Measurements from ENCODE around the gene ANHX. TPM values are rescaled to one million over a fixed set of nuclear protein-coding genes. Genes with fewer than 3 reads are reported as not detected.
"Not testable (repeated sequence)": the region's sequence is repeated elsewhere in the genome, so short reads cannot be mapped to it uniquely, and the experiment has no call there.

The ANHX gene
- not detected in 2 replicates for total RNA-seq (2021)
- Bru-seq, nascent RNA = not detected
- BruChase-seq, experiment 1, labeled RNA remaining after a 2-hour chase = not detected
- BruChase-seq, experiment 2, labeled RNA remaining after a 6-hour chase = not detected
- long read RNA-seq = 0 reads

- ChIA-PET CTCF (no interaction called here), POLR2A (ENCODE audit: low non-redundant PET) (no interaction called here)
- no peak within 1 kb of the TSS for H3K4me3 ChIP-seq (ENCODE audit: low read depth, low read length, poor library complexity, severe bottlenecking)
- intact Hi-C loops (cut with micrococcal nuclease; ENCODE audit: unreplicated experiment) = no loop called here
- BruUV-seq (replicated peaks) = no TSS peak
- no peaks in the 10 kb centered on the region for H3K9me3 ChIP-seq (ENCODE audit: low read depth, low read length, poor library complexity, severe bottlenecking)
- no peaks in the 10 kb centered on the region for H3K36me3 ChIP-seq (ENCODE audit: insufficient read depth, low read length, poor library complexity, severe bottlenecking)
- TF ChIP-seq EZH2 (IDR thresholded peaks at IDR 0.05; ENCODE audit: borderline replicate concordance, low read depth, low read length, poor library complexity, severe bottlenecking) (no peak), CTCF (conservative IDR thresholded peaks at IDR 0.05; ENCODE audit: low read depth, low read length) (no peak)
- DNase-seq (ENCODE audit: low spot score) = no peak
- no peaks in the 10 kb centered on the region for H3K27me3 ChIP-seq (replicated peaks; ENCODE audit: insufficient read depth, low read depth, low read length, poor library complexity)
- no peak within 1 kb of the TSS for H3K27ac ChIP-seq (ENCODE audit: low read depth, low read length, poor library complexity, severe bottlenecking)
- no peaks in the 10 kb centered on the region for H3K4me1 ChIP-seq (ENCODE audit: insufficient read depth, low read length, poor library complexity, severe bottlenecking)
These were observed at the start of gene ANHX for GRCh38 chr12:133235401-133236112. Gene ANHX (minus strand): TSS chr12:133235877. CDS start chr12:133234356, 1,521 bp downstream.

GRCh38 chr12:133264668-133265067 is 29.0 kb upstream of the ANHX start:
- H3K36me3 ChIP-seq (ENCODE audit: insufficient read depth, low read length, poor library complexity, severe bottlenecking); CTCF ChIA-PET; H3K27ac ChIP-seq (ENCODE audit: low read depth, low read length, poor library complexity, severe bottlenecking); H3K27me3 ChIP-seq (replicated peaks; ENCODE audit: insufficient read depth, low read depth, low read length, poor library complexity); POLR2A ChIA-PET (ENCODE audit: low non-redundant PET); H3K4me3 ChIP-seq (ENCODE audit: low read depth, low read length, poor library complexity, severe bottlenecking); H3K9me3 ChIP-seq (ENCODE audit: low read depth, low read length, poor library complexity, severe bottlenecking); H3K4me1 ChIP-seq (ENCODE audit: insufficient read depth, low read length, poor library complexity, severe bottlenecking); DNase-seq (ENCODE audit: low spot score); BruUV-seq (replicated peaks); intact Hi-C loops (cut with micrococcal nuclease; ENCODE audit: unreplicated experiment): not testable (repeated sequence)

- Histone ChIP-seq H3K4me3 (ENCODE audit: low read depth, low read length, poor library complexity, severe bottlenecking) (no peak overlapping the region), H3K4me1 (ENCODE audit: insufficient read depth, low read length, poor library complexity, severe bottlenecking) (no peaks in the 10 kb centered on the region), H3K36me3 (ENCODE audit: insufficient read depth, low read length, poor library complexity, severe bottlenecking) (no peaks in the 10 kb centered on the region), H3K9me3 (ENCODE audit: low read depth, low read length, poor library complexity, severe bottlenecking) (no peaks in the 10 kb centered on the region), H3K27ac (ENCODE audit: low read depth, low read length, poor library complexity, severe bottlenecking) (no peak overlapping the region), H3K27me3 (replicated peaks; ENCODE audit: insufficient read depth, low read depth, low read length, poor library complexity) (no peaks in the 10 kb centered on the region)
- CTCF ChIA-PET = no interaction called here
- TF ChIP-seq EZH2 (IDR thresholded peaks at IDR 0.05; ENCODE audit: borderline replicate concordance, low read depth, low read length, poor library complexity, severe bottlenecking) (no peak), CTCF (conservative IDR thresholded peaks at IDR 0.05; ENCODE audit: low read depth, low read length) (no peak)
- DNase-seq (ENCODE audit: low spot score) = no peak
- POLR2A ChIA-PET (ENCODE audit: low non-redundant PET) = no interaction called here
- no TSS peak for BruUV-seq (replicated peaks)
- intact Hi-C loops (cut with micrococcal nuclease; ENCODE audit: unreplicated experiment) = no loop called here
These were observed 28.5 kb upstream of the ANHX start for GRCh38 chr12:133264173-133264572.

- POLR2A ChIA-PET (ENCODE audit: low non-redundant PET) = interaction anchor here (0.7 kb wide), 1 partner anchor 282 kb away, joined by 3 read pairs; no protein-coding TSS in a partner anchor
- CTCF ChIA-PET = no interaction called here
- DNase-seq (ENCODE audit: low spot score) = no peak
- no peak overlapping the region for H3K4me3 ChIP-seq (ENCODE audit: low read depth, low read length, poor library complexity, severe bottlenecking)
- no TSS peak for BruUV-seq (replicated peaks)
- H3K27me3 ChIP-seq (replicated peaks; ENCODE audit: insufficient read depth, low read depth, low read length, poor library complexity) = no peaks in the 10 kb centered on the region
- H3K9me3 ChIP-seq (ENCODE audit: low read depth, low read length, poor library complexity, severe bottlenecking) = peaks cover 5% of the 10 kb centered on the region
- no peaks in the 10 kb centered on the region for H3K36me3 ChIP-seq (ENCODE audit: insufficient read depth, low read length, poor library complexity, severe bottlenecking)
- no peak overlapping the region for H3K27ac ChIP-seq (ENCODE audit: low read depth, low read length, poor library complexity, severe bottlenecking)
- TF ChIP-seq CTCF (conservative IDR thresholded peaks at IDR 0.05; ENCODE audit: low read depth, low read length) = no peak
- no peak for TF ChIP-seq EZH2 (IDR thresholded peaks at IDR 0.05; ENCODE audit: borderline replicate concordance, low read depth, low read length, poor library complexity, severe bottlenecking)
- intact Hi-C loops (cut with micrococcal nuclease; ENCODE audit: unreplicated experiment) = no loop called here
- no peaks in the 10 kb centered on the region for H3K4me1 ChIP-seq (ENCODE audit: insufficient read depth, low read length, poor library complexity, severe bottlenecking)
These were observed 20.6 kb upstream of the ANHX start for GRCh38 chr12:133256321-133256720.

- H3K36me3 ChIP-seq (ENCODE audit: insufficient read depth, low read length, poor library complexity, severe bottlenecking); H3K27me3 ChIP-seq (replicated peaks; ENCODE audit: insufficient read depth, low read depth, low read length, poor library complexity); CTCF ChIA-PET; BruUV-seq (replicated peaks); H3K4me1 ChIP-seq (ENCODE audit: insufficient read depth, low read length, poor library complexity, severe bottlenecking); DNase-seq (ENCODE audit: low spot score); intact Hi-C loops (cut with micrococcal nuclease; ENCODE audit: unreplicated experiment); H3K4me3 ChIP-seq (ENCODE audit: low read depth, low read length, poor library complexity, severe bottlenecking); H3K9me3 ChIP-seq (ENCODE audit: low read depth, low read length, poor library complexity, severe bottlenecking); H3K27ac ChIP-seq (ENCODE audit: low read depth, low read length, poor library complexity, severe bottlenecking): not testable (repeated sequence)
- POLR2A ChIA-PET (ENCODE audit: low non-redundant PET) = interaction anchor here (0.7 kb wide), 1 partner anchor 282 kb away, joined by 3 read pairs; no protein-coding TSS in a partner anchor
These were observed 20.2 kb upstream of the ANHX start for GRCh38 chr12:133255833-133256232.
